SK-N-SH (cell line): Measurements from ENCODE around the gene KCNQ5. TPM values are rescaled to one million over a fixed set of nuclear protein-coding genes. Genes with fewer than 3 reads are reported as not detected.

Experiments used
- CTCF ChIA-PET: fragments of 300-600, 350-600 bp; formaldehyde crosslinking; extraction: SDS; loops from one replicate; lab custom pipeline; 2021; lab: Yijun Ruan, JAX
- POLR2A ChIA-PET: fragments of 350-600 bp; sonication (Branson Sonifier 250); formaldehyde crosslinking; extraction: SDS; loops from one replicate; lab custom pipeline; 2020; ENCODE audit warnings: antibody characterized with exemption, inconsistent platforms; lab: Yijun Ruan, JAX
- DNase-seq: peaks from one replicate; pipeline ENCODE4 v3.0.0; 2012
- H2AFZ ChIP-seq: fragments of 200-600 bp; sonication (generic); 2 replicates; pipeline ENCODE4 v1.8.1; 2016; ENCODE audit warnings: antibody characterized with exemption, mild to moderate bottlenecking, low read depth
- H3F3A ChIP-seq: fragments of 200-600 bp; sonication (generic); replicated peaks from 2 replicates; pipeline ENCODE3; 2016; ENCODE audit warnings: antibody characterized with exemption, mild to moderate bottlenecking; ENCODE audit not compliant: insufficient read depth
- H3K27ac ChIP-seq, 2 experiments: fragments of 200-500 bp in 1 of 2; fragments of 200-600 bp in 1 of 2; sonication (Bioruptor generic) in 1 of 2; sonication (generic), shearing (Covaris generic) in 1 of 2; 2 replicates each; pipeline versions ENCODE4 v1.5.1 to v1.6.1; 2014 to 2016; ENCODE audit warnings: low read depth in 2 of 2, inconsistent platforms in 1 of 2, low read length in 1 of 2, mild to moderate bottlenecking in 1 of 2, mixed read lengths in 1 of 2
- H3K27me3 ChIP-seq: fragments of 200-600 bp; sonication (generic), shearing (Covaris generic); 2 replicates; pipeline ENCODE4 v1.6.1; 2016; ENCODE audit warnings: mixed run types; ENCODE audit not compliant: insufficient read depth
- H3K36me3 ChIP-seq, 2 experiments: fragments of 200-500 bp in 1 of 2; fragments of 200-600 bp in 1 of 2; sonication (Bioruptor generic) in 1 of 2; sonication (generic) in 1 of 2; replicated peaks in 1 of 2; 2 replicates each; pipeline versions ENCODE3 to v1.5.1; 2014 to 2016; ENCODE audit warnings: low read length in 1 of 2, mild to moderate bottlenecking in 1 of 2; ENCODE audit not compliant: insufficient read depth in 2 of 2, control insufficient read depth in 1 of 2
- H3K4me1 ChIP-seq, 2 experiments: fragments of 200-500 bp in 1 of 2; fragments of 200-600 bp in 1 of 2; sonication (Bioruptor generic) in 1 of 2; sonication (generic), shearing (Covaris generic) in 1 of 2; 2 replicates each; pipeline versions ENCODE4 v1.5.1 to v1.6.1; 2014 to 2016; ENCODE audit warnings: low read depth in 1 of 2, low read length in 1 of 2, mixed run types in 1 of 2; ENCODE audit not compliant: insufficient read depth in 2 of 2, control insufficient read depth in 1 of 2
- H3K4me2 ChIP-seq: fragments of 200-600 bp; sonication (generic), shearing (Covaris generic); 2 replicates; pipeline ENCODE4 v1.6.1; 2017; ENCODE audit warnings: mixed run types
- H3K4me3 ChIP-seq, 2 experiments: fragments of 200-500 bp in 1 of 2; fragments of 200-600 bp in 1 of 2; sonication (Bioruptor generic) in 1 of 2; sonication (generic), shearing (Covaris generic) in 1 of 2; 2 replicates each; pipeline versions ENCODE4 v1.5.1 to v1.8.1; 2014 to 2016; ENCODE audit warnings: low read depth in 2 of 2, inconsistent platforms in 1 of 2, low read length in 1 of 2, mild to moderate bottlenecking in 1 of 2, mixed read lengths in 1 of 2, moderate library complexity in 1 of 2
- H3K79me2 ChIP-seq: fragments of 200-600 bp; sonication (generic); 2 replicates; pipeline ENCODE4 v1.8.1; 2017; ENCODE audit warnings: mild to moderate bottlenecking; ENCODE audit not compliant: insufficient read depth
- H3K9ac ChIP-seq: fragments of 200-600 bp; sonication (generic); 2 replicates; pipeline ENCODE4 v1.6.1; 2017; ENCODE audit warnings: mixed run types
- H3K9me2 ChIP-seq: fragments of 200-600 bp; sonication (generic); 2 replicates; pipeline ENCODE4 v1.6.1; 2017; ENCODE audit warnings: mixed run types
- H3K9me3 ChIP-seq: fragments of 200-600 bp; sonication (generic); 2 replicates; pipeline ENCODE4 v1.6.1; 2017; ENCODE audit warnings: mixed run types, mild to moderate bottlenecking, moderate library complexity
- H4K20me1 ChIP-seq: fragments of 200-600 bp; sonication (generic); 2 replicates; pipeline ENCODE4 v1.6.1; 2017; ENCODE audit warnings: mild to moderate bottlenecking, mixed run types; ENCODE audit not compliant: insufficient read depth
- CHD2 ChIP-seq: fragments of 150-350 bp; IDR thresholded peaks from 2 replicates; pipeline ENCODE4 v1.6.1; 2018; ENCODE audit warnings: low read length; ENCODE audit not compliant: partially characterized antibody
- CTCF ChIP-seq: fragments of 200-600 bp; sonication (generic); IDR thresholded peaks from 2 replicates; pipeline ENCODE4 v1.6.1; 2017; ENCODE audit warnings: antibody characterized with exemption, mild to moderate bottlenecking, moderate library complexity
- ELF1 ChIP-seq: IDR thresholded peaks from 2 replicates; pipeline ENCODE4 v1.4.0; 2012
- EP300 ChIP-seq, 2 experiments: IDR thresholded peaks; 2 replicates each; pipeline versions ENCODE4 v1.4.0 to v1.6.1; 2012; ENCODE audit warnings: borderline replicate concordance in 1 of 2, low read depth in 1 of 2, low read length in 1 of 2
- EZH2phosphoT487 ChIP-seq: fragments of 200-600 bp; sonication (generic); IDR thresholded peaks from 2 replicates; pipeline ENCODE4 v1.6.1; 2017; ENCODE audit warnings: low read depth, mixed run types, mild to moderate bottlenecking, antibody characterized with exemption, moderate library complexity, borderline replicate concordance
- FOSL2 ChIP-seq: IDR thresholded peaks from 2 replicates; pipeline ENCODE4 v1.4.0; 2012; ENCODE audit warnings: low read depth, mild to moderate bottlenecking, moderate library complexity, borderline replicate concordance
- FOXM1 ChIP-seq: IDR thresholded peaks from 2 replicates; pipeline ENCODE4 v1.4.0; 2012; ENCODE audit warnings: low read depth, mild to moderate bottlenecking
- GABPA ChIP-seq: IDR thresholded peaks from 2 replicates; pipeline ENCODE4 v1.4.0; 2012; ENCODE audit warnings: low read depth, mild to moderate bottlenecking
- GATA2 ChIP-seq: sonication (generic); formaldehyde crosslinking; IDR thresholded peaks from 2 replicates; pipeline ENCODE4 v1.5.0; 2020; ENCODE audit warnings: mild to moderate bottlenecking, missing genetic modification reagents
- IRF3 ChIP-seq: fragments of 150-350 bp; IDR thresholded peaks from 2 replicates; pipeline ENCODE4 v1.6.1; 2016; ENCODE audit warnings: mild to moderate bottlenecking, low read depth, low read length
- JUND ChIP-seq: IDR thresholded peaks from 2 replicates; pipeline ENCODE4 v1.4.0; 2012
- NFIC ChIP-seq: IDR thresholded peaks from 2 replicates; pipeline ENCODE4 v1.4.0; 2012; ENCODE audit warnings: borderline replicate concordance
- NRF1 ChIP-seq: IDR thresholded peaks from 2 replicates; pipeline ENCODE4 v1.6.1; 2012; ENCODE audit warnings: low read depth, mild to moderate bottlenecking, low read length
- POLR2AphosphoS5 ChIP-seq: IDR thresholded peaks from 2 replicates; pipeline ENCODE4 v1.6.1; 2012; ENCODE audit warnings: low read depth, low read length
- RAD21 ChIP-seq: IDR thresholded peaks from 2 replicates; pipeline ENCODE4 v1.6.1; 2012; ENCODE audit warnings: mild to moderate bottlenecking, low read length
- RCOR1 ChIP-seq: fragments of 150-350 bp; IDR thresholded peaks from 2 replicates; pipeline ENCODE4 v1.6.1; 2017; ENCODE audit warnings: antibody characterized with exemption, low read length
- RFX5 ChIP-seq: IDR thresholded peaks from 2 replicates; pipeline ENCODE4 v1.6.1; 2012; ENCODE audit warnings: mild to moderate bottlenecking, improper control_type of control experiment, low read length
- RXRA ChIP-seq: IDR thresholded peaks from 2 replicates; pipeline ENCODE4 v1.4.0; 2012; ENCODE audit warnings: low read depth, mild to moderate bottlenecking, borderline replicate concordance
- SMC3 ChIP-seq: IDR thresholded peaks from 2 replicates; pipeline ENCODE4 v1.6.1; 2012; ENCODE audit warnings: low read depth, low read length, improper control_type of control experiment
- TCF12 ChIP-seq: IDR thresholded peaks from 2 replicates; pipeline ENCODE4 v1.4.0; 2012
- TEAD4 ChIP-seq: IDR thresholded peaks from 2 replicates; pipeline ENCODE4 v1.4.0; 2012; ENCODE audit warnings: mild to moderate bottlenecking, borderline replicate concordance; ENCODE audit not compliant: insufficient read depth
- WGBS: methylation state at CpG from one replicate; pipeline ENCODE4 v1.1.6; 2017; ENCODE audit warnings: low lambda C conversion rate; 5-methylcytosine and 5-hydroxymethylcytosine counted together
- polyA plus RNA-seq, 3 experiments: library from polyadenylated mRNA; depleted of rRNA; stranded (reverse); fragments of >200 nt; gene quantifications; 2 replicates each; pipeline ENCODE4 v1.2.3, GENCODE V29; 2012

KCNQ5 gene
- polyA plus RNA-seq, 1 of the 3 experiments (the other 2 are of a cell fraction) = 3.2 TPM

- H3K9me3 ChIP-seq = 0 out of 2 replicates have a peak, but pooled peaks cover 5% of the 10 kb centered on the region
- TF ChIP-seq TEAD4 (peak; percentile 9; the same call in 1 of the 2 replicates), IRF3 (no peak), EZH2phosphoT487 (no peak), GATA2 (CRISPR knock-in tag) (no peak), EP300 (IDR thresholded peaks at IDR 0.05; ENCODE audit: borderline replicate concordance in 1 of 2, low read depth in 1 of 2, low read length in 1 of 2) (no peak), RFX5 (no peak), NFIC (no peak; the same call in 1 of the 2 replicates), GABPA (no peak), NRF1 (no peak), SMC3 (no peak), RCOR1 (no peak), TCF12 (peak; percentile 85), ELF1 (no peak), RAD21 (no peak), POLR2AphosphoS5 (no peak), FOSL2 (peak; percentile 21; the same call in 1 of the 2 replicates), JUND (0 out of 2 replicates have a peak, but pooled peaks have one; percentile 14), RXRA (no peak), CHD2 (no peak), FOXM1 (no peak), CTCF (no peak)
- no peak overlapping the region for H3K4me2 ChIP-seq
- H3K9me2 ChIP-seq = no peaks in the 10 kb centered on the region
- CTCF ChIA-PET = no interaction called here
- WGBS = 19% methylated on average over 1 of the region's 1 CpG
- H3K36me3 ChIP-seq = peaks cover 0 to 8% of the 10 kb centered on the region in 2 experiments
- peaks cover 0 to 5% of the 10 kb centered on the region in 2 experiments; a peak in 1 of 4 replicates for H3K4me1 ChIP-seq
- H3F3A ChIP-seq = peaks cover 7% of the 10 kb centered on the region
- peaks cover 13% of the 10 kb centered on the region; the same call in 1 of the 2 replicates for H3K79me2 ChIP-seq
- no peak overlapping the region for H3K4me3 ChIP-seq
- no peaks in the 10 kb centered on the region for H4K20me1 ChIP-seq
- no peak for DNase-seq
- POLR2A ChIA-PET = no interaction called here
- H2AFZ ChIP-seq = peak overlapping the region; percentile 43; the same call in 1 of the 2 replicates
- H3K27ac ChIP-seq = peak overlapping the region in 1 of 2 experiments; percentile 21; a peak in 2 of 4 replicates
- H3K9ac ChIP-seq = no peak overlapping the region
- H3K27me3 ChIP-seq = no peaks in the 10 kb centered on the region
Observed at GRCh38 chr6:72966628-72967280, 344.9 kb downstream of the KCNQ5 start.
